K562 (cell line): ENCODE data around the gene FOSL1. TPM values are rescaled to one million over a fixed set of nuclear protein-coding genes. Genes with fewer than 3 reads are reported as not detected.

Experiments used
- BHLHE40 ChIP-seq: IDR thresholded peaks from 2 replicates; pipeline ENCODE4 v1.6.1; 2011; ENCODE audit warnings: low read length, improper control_type of control experiment
- FUS ChIP-seq: fragments of 200-400 bp; formaldehyde crosslinking; optimal IDR thresholded peaks from 2 replicates; pipeline ENCODE3; 2017; ENCODE audit warnings: low read depth, low read length
- OTX1 ChIP-seq: fragments of 450-650 bp; formaldehyde crosslinking; IDR thresholded peaks from 2 replicates; pipeline ENCODE4 v1.4.0; 2022; ENCODE audit warnings: mild to moderate bottlenecking
- SETDB1 ChIP-seq: IDR thresholded peaks from one replicate; pipeline ENCODE4 v1.6.1; 2012; ENCODE audit warnings: low read length, control low read depth, inconsistent platforms
- ZNF311 ChIP-seq: fragments of 250-450 bp; sonication (Bioruptor Pico); IDR thresholded peaks from 2 replicates; pipeline ENCODE4 v1.4.0; 2020; ENCODE audit warnings: mild to moderate bottlenecking, moderate library complexity
- polyA plus RNA-seq, 8 experiments: library from polyadenylated mRNA; depleted of rRNA in 4 of 8; stranded (reverse) in 5 of 8; unstranded in 3 of 8; fragments of >200 nt; fragmentation: Nextera tagmentation in 2 of 8; fragmentation: Illumina TruSeq in 1 of 8; extraction: Ambion mirVana in 2 of 8; extraction: Trizol in 1 of 8; gene quantifications; 2 replicates each; pipeline versions ENCODE4 v1.2.1 to v1.2.3, GENCODE V29; 2011 to 2014; ENCODE audit warnings: inconsistent platforms in 1 of 8, missing spikeins in 1 of 8
- total RNA-seq, 7 experiments: library from RNA; depleted of rRNA in 6 of 7; stranded (reverse); fragments of >200 nt in 6 of 7; fragmentation: Illumina TruSeq in 2 of 7; extraction: Trizol in 2 of 7; gene quantifications; 2 replicates each; pipeline versions ENCODE4 v1.2.1 to v1.2.3, GENCODE V29; 2011 to 2021; ENCODE audit warnings: low replicate concordance in 1 of 7
- TF ChIP-seq, protein P1 (sequence below): fragments of 450-650 bp; IDR thresholded peaks from 2 replicates; pipeline ENCODE4 v1.6.1; 2016; ENCODE audit warnings: mild to moderate bottlenecking, moderate library complexity
- TF ChIP-seq, protein P2 (sequence below): fragments of 450-650 bp; IDR thresholded peaks from 2 replicates; pipeline ENCODE4 v1.6.1; 2016; ENCODE audit warnings: mild to moderate bottlenecking
- TF ChIP-seq, protein P3 (sequence below): fragments of 450-650 bp; IDR thresholded peaks from 2 replicates; pipeline ENCODE4 v1.6.1; 2016; ENCODE audit warnings: antibody characterized with exemption
- TF ChIP-seq, protein P4 (sequence below): sonication (generic); formaldehyde crosslinking; IDR thresholded peaks from 2 replicates; pipeline ENCODE4 v1.8.1; 2023; ENCODE audit warnings: mild to moderate bottlenecking, missing genetic modification reagents
- TF ChIP-seq, protein P5 (sequence below): fragments of 450-650 bp; formaldehyde crosslinking; IDR thresholded peaks from 2 replicates; pipeline ENCODE4 v1.4.0; 2022; ENCODE audit warnings: mild to moderate bottlenecking, moderate library complexity

Gene FOSL1
- total and polyA plus RNA-seq, 9 of the 15 experiments (the other 6 are each of a cell fraction or from before 2014, with no cell fraction given) = 3.5 to 39.6 (median 10.0) TPM

DNA sequence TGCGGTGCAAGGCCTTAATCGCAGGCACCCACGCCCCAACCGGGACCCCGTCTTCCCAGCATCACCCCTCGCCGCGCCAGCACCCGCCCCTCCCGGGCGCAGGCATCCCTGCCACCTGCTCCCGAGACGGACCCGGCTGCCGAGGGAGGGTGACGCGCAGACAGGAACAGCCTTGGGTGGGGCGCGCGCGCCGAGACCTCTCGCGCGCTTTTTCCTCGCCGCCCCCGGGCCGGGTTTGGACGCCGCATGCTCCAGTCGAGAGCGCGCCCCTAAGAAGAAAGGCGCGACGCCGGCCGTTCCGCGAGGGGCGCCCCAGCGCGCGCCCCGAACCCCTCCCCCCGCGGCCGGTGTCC lies 42.7 kb downstream of the FOSL1 start (continued):
- TF ChIP-seq, protein P1, sequence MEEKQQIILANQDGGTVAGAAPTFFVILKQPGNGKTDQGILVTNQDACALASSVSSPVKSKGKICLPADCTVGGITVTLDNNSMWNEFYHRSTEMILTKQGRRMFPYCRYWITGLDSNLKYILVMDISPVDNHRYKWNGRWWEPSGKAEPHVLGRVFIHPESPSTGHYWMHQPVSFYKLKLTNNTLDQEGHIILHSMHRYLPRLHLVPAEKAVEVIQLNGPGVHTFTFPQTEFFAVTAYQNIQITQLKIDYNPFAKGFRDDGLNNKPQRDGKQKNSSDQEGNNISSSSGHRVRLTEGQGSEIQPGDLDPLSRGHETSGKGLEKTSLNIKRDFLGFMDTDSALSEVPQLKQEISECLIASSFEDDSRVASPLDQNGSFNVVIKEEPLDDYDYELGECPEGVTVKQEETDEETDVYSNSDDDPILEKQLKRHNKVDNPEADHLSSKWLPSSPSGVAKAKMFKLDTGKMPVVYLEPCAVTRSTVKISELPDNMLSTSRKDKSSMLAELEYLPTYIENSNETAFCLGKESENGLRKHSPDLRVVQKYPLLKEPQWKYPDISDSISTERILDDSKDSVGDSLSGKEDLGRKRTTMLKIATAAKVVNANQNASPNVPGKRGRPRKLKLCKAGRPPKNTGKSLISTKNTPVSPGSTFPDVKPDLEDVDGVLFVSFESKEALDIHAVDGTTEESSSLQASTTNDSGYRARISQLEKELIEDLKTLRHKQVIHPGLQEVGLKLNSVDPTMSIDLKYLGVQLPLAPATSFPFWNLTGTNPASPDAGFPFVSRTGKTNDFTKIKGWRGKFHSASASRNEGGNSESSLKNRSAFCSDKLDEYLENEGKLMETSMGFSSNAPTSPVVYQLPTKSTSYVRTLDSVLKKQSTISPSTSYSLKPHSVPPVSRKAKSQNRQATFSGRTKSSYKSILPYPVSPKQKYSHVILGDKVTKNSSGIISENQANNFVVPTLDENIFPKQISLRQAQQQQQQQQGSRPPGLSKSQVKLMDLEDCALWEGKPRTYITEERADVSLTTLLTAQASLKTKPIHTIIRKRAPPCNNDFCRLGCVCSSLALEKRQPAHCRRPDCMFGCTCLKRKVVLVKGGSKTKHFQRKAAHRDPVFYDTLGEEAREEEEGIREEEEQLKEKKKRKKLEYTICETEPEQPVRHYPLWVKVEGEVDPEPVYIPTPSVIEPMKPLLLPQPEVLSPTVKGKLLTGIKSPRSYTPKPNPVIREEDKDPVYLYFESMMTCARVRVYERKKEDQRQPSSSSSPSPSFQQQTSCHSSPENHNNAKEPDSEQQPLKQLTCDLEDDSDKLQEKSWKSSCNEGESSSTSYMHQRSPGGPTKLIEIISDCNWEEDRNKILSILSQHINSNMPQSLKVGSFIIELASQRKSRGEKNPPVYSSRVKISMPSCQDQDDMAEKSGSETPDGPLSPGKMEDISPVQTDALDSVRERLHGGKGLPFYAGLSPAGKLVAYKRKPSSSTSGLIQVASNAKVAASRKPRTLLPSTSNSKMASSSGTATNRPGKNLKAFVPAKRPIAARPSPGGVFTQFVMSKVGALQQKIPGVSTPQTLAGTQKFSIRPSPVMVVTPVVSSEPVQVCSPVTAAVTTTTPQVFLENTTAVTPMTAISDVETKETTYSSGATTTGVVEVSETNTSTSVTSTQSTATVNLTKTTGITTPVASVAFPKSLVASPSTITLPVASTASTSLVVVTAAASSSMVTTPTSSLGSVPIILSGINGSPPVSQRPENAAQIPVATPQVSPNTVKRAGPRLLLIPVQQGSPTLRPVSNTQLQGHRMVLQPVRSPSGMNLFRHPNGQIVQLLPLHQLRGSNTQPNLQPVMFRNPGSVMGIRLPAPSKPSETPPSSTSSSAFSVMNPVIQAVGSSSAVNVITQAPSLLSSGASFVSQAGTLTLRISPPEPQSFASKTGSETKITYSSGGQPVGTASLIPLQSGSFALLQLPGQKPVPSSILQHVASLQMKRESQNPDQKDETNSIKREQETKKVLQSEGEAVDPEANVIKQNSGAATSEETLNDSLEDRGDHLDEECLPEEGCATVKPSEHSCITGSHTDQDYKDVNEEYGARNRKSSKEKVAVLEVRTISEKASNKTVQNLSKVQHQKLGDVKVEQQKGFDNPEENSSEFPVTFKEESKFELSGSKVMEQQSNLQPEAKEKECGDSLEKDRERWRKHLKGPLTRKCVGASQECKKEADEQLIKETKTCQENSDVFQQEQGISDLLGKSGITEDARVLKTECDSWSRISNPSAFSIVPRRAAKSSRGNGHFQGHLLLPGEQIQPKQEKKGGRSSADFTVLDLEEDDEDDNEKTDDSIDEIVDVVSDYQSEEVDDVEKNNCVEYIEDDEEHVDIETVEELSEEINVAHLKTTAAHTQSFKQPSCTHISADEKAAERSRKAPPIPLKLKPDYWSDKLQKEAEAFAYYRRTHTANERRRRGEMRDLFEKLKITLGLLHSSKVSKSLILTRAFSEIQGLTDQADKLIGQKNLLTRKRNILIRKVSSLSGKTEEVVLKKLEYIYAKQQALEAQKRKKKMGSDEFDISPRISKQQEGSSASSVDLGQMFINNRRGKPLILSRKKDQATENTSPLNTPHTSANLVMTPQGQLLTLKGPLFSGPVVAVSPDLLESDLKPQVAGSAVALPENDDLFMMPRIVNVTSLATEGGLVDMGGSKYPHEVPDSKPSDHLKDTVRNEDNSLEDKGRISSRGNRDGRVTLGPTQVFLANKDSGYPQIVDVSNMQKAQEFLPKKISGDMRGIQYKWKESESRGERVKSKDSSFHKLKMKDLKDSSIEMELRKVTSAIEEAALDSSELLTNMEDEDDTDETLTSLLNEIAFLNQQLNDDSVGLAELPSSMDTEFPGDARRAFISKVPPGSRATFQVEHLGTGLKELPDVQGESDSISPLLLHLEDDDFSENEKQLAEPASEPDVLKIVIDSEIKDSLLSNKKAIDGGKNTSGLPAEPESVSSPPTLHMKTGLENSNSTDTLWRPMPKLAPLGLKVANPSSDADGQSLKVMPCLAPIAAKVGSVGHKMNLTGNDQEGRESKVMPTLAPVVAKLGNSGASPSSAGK = peak; percentile 83
- TF ChIP-seq BHLHE40 (no peak), FUS (peak; percentile 97), SETDB1 (no peak), OTX1 (CRISPR knock-in tag) (no peak), ZNF311 (CRISPR knock-in tag) (no peak)
- TF ChIP-seq, protein P2, sequence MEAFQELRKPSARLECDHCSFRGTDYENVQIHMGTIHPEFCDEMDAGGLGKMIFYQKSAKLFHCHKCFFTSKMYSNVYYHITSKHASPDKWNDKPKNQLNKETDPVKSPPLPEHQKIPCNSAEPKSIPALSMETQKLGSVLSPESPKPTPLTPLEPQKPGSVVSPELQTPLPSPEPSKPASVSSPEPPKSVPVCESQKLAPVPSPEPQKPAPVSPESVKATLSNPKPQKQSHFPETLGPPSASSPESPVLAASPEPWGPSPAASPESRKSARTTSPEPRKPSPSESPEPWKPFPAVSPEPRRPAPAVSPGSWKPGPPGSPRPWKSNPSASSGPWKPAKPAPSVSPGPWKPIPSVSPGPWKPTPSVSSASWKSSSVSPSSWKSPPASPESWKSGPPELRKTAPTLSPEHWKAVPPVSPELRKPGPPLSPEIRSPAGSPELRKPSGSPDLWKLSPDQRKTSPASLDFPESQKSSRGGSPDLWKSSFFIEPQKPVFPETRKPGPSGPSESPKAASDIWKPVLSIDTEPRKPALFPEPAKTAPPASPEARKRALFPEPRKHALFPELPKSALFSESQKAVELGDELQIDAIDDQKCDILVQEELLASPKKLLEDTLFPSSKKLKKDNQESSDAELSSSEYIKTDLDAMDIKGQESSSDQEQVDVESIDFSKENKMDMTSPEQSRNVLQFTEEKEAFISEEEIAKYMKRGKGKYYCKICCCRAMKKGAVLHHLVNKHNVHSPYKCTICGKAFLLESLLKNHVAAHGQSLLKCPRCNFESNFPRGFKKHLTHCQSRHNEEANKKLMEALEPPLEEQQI = no peak
- TF ChIP-seq, protein P3, sequence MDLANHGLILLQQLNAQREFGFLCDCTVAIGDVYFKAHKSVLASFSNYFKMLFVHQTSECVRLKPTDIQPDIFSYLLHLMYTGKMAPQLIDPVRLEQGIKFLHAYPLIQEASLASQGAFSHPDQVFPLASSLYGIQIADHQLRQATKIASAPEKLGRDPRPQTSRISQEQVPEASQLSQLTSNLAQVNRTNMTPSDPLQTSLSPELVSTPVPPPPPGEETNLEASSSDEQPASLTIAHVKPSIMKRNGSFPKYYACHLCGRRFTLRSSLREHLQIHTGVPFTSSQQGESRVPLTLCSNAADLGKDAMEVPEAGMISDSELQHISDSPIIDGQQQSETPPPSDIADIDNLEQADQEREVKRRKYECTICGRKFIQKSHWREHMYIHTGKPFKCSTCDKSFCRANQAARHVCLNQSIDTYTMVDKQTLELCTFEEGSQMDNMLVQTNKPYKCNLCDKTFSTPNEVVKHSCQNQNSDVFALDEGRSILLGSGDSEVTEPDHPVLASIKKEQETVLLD = no peak
- TF ChIP-seq, protein P4, sequence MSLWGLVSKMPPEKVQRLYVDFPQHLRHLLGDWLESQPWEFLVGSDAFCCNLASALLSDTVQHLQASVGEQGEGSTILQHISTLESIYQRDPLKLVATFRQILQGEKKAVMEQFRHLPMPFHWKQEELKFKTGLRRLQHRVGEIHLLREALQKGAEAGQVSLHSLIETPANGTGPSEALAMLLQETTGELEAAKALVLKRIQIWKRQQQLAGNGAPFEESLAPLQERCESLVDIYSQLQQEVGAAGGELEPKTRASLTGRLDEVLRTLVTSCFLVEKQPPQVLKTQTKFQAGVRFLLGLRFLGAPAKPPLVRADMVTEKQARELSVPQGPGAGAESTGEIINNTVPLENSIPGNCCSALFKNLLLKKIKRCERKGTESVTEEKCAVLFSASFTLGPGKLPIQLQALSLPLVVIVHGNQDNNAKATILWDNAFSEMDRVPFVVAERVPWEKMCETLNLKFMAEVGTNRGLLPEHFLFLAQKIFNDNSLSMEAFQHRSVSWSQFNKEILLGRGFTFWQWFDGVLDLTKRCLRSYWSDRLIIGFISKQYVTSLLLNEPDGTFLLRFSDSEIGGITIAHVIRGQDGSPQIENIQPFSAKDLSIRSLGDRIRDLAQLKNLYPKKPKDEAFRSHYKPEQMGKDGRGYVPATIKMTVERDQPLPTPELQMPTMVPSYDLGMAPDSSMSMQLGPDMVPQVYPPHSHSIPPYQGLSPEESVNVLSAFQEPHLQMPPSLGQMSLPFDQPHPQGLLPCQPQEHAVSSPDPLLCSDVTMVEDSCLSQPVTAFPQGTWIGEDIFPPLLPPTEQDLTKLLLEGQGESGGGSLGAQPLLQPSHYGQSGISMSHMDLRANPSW (CRISPR knock-in tag) = no peak
- TF ChIP-seq, protein P5, sequence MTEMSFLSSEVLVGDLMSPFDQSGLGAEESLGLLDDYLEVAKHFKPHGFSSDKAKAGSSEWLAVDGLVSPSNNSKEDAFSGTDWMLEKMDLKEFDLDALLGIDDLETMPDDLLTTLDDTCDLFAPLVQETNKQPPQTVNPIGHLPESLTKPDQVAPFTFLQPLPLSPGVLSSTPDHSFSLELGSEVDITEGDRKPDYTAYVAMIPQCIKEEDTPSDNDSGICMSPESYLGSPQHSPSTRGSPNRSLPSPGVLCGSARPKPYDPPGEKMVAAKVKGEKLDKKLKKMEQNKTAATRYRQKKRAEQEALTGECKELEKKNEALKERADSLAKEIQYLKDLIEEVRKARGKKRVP = no peak
